ENCODE results near the gene NAT16. TPM values are rescaled to one million over a fixed set of nuclear protein-coding genes. Genes with fewer than 3 reads are reported as not detected.
"Not testable (repeated sequence)": the region's sequence is repeated elsewhere in the genome, so short reads cannot be mapped to it uniquely, and the experiment has no call there.

Gene NAT16
- total and polyA plus RNA-seq, 9 donors = 0.12 TPM; not detected in 8

DNA sequence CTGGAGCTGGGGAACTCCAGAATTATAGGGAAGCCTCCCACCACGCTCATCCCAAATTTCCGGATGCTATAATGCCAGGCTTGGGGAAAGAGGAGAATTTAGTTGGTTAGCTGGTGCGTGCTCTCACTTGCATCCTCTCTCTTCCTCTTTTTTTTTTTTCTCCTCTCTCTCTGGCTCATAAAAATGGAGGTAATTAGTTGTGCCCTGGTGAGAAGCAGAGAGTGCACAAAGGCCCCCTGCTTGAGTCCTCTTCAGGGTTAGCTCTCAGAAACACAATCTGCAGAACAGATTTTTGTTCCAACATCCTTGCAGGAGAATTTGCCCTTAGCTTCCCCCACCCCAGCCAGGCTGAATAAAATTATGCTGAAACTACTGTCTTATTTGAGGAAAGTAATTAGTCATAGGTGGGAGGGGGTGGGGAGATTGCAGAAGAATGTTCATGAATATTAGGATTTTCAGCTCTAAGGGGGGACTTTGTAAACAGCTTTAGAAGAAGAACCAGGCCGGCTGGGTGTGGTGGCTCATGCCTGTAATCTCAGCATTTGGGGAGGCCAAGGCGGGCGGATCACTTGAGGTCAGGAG, 45.6 kb downstream of the NAT16 start:
- Histone ChIP-seq H3K36me3 (ENCODE audit: control insufficient read depth, insufficient read depth, low read length) (no peaks in the 10 kb centered on the region), H3K27me3 (ENCODE audit: control insufficient read depth, insufficient read depth, low read length) (peaks cover 6% of the 10 kb centered on the region), H3K4me1 (ENCODE audit: control insufficient read depth, insufficient read depth, low read length) (peaks cover 9% of the 10 kb centered on the region), H3K4me3 (ENCODE audit: low read length) (no peak overlapping the region), H3K9me3 (replicated peaks; ENCODE audit: control insufficient read depth, low read depth, low read length) (no peaks in the 10 kb centered on the region), H3K27ac (ENCODE audit: low read length) (no peak overlapping the region)
- no peak for DNase-seq
- no CpG with 5 or more reads among the region's 6 CpGs for WGBS (ENCODE audit: insufficient coverage)

DNA sequence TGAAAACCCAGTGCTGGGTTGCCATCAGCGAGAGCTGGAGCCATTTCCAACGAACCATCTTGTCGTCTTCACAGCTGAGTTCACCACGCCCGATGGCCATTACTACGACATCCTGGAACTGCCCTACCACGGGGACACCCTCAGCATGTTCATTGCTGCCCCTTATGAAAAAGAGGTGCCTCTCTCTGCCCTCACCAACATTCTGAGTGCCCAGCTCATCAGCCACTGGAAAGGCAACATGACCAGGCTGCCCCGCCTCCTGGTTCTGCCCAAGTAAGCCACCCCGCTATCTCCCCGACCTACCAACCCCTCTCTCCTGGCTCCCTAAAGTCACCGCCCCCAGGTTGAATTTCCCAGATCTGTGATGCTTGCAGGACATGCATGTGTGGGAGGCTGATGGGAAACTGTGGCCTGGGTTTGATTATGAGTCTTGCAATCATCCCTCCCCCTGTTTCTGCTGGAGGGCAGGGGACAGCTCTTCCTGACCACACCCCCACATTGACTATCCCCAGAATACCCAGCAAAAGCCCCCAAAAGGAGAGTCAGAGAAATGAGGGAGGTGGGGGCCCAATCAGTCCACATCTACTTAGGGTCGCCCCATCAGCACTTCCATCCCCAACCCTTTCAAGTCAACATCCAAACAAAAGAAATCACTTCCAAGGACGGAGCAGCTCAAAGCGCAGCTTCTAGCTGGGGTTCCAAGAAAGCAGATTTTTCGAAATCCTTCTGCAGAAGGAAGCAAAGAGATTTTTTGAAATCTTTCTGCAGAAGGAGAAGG, 46.3 kb downstream of the NAT16 start:
- H3K27ac ChIP-seq (ENCODE audit: low read length) = no peak overlapping the region
- H3K36me3 ChIP-seq (ENCODE audit: control insufficient read depth, insufficient read depth, low read length) = no peaks in the 10 kb centered on the region
- peaks cover 9% of the 10 kb centered on the region for H3K4me1 ChIP-seq (ENCODE audit: control insufficient read depth, insufficient read depth, low read length)
- H3K27me3 ChIP-seq (ENCODE audit: control insufficient read depth, insufficient read depth, low read length) = peaks cover 6% of the 10 kb centered on the region
- no peaks in the 10 kb centered on the region for H3K9me3 ChIP-seq (replicated peaks; ENCODE audit: control insufficient read depth, low read depth, low read length)
- DNase-seq = no peak
- H3K4me3 ChIP-seq (ENCODE audit: low read length) = no peak overlapping the region
- 68% methylated on average over 10 of the region's 15 CpGs for WGBS (ENCODE audit: insufficient coverage)

DNA sequence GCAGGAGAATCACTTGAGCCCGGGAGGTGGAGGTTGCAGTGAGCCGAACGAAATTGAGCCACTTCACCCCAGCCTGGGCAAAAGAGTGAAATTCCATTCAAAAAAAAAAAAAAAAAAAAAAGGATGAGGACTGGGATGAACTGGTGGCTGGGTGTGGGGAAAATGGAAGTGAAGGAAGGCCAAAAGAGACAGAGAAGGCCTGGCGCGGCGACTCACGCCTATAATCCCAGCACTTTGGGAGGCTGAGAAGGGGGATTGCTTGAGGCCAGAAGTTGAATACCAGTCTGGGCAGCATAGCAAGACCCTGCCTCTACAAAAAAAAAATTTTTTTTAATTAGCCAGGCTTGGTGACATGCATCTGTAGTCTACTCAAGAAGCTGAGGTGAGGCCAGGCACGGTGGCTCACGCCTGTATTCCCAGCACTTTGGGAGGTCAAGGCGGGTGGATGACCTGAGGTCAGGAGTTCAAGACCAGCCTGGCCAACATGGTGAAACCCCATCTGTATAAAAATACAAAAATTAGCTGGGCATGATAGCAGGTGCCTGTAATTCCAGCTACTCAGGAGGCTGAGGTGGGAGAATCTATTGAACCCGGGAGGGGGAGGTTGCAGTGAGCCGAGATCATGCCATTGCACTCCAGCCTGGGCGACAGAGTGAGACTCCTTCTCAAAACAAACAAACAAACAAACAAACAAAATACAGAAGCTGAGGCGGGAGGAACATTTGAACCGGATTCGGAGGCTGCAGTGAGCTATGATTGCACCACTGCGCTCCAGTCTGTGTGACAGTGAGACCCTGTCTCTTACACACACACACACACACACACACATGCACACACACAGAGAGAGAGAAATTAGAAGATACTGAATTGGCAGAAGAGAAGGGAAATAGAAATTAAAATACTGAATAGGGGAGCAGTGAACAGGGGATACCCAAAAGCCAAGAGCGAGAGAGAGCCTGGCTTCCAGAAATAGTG, 47.2 kb downstream of the NAT16 start:
- H3K27ac ChIP-seq (ENCODE audit: low read length); H3K9me3 ChIP-seq (replicated peaks; ENCODE audit: control insufficient read depth, low read depth, low read length); H3K27me3 ChIP-seq (ENCODE audit: control insufficient read depth, insufficient read depth, low read length); H3K4me1 ChIP-seq (ENCODE audit: control insufficient read depth, insufficient read depth, low read length); DNase-seq; H3K4me3 ChIP-seq (ENCODE audit: low read length); H3K36me3 ChIP-seq (ENCODE audit: control insufficient read depth, insufficient read depth, low read length): not testable (repeated sequence)
- WGBS (ENCODE audit: insufficient coverage) = 78% methylated on average over 9 of the region's 18 CpGs

DNA sequence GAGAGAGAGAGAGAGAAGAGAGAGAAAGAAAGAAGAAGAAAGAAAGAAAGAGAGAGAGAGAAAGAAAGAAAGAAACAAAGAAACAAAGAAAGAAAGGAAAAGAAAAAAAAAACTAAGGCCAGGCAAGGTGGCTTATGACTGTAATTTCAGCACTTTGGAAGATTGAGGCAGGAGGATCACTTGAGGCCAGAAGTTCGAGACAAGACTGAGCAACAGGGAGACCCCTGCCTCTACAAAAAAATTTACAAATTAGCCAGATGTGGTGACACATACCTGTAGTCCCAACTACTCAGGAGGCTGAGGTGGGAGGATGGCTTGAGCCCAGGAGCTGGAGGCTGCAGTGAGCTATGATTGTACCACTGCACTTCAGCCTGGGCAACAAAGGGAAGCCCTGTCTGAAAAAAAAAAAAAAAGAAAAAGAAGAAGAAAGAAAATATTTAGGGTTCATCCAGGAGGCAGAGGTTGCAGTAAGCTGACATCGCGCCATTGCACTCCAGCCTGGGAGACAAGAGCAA, 50.4 kb downstream of the NAT16 start:
- WGBS (ENCODE audit: insufficient coverage) = no CpG with 5 or more reads among the region's 3 CpGs
- peaks cover 27% of the 10 kb centered on the region for H3K4me1 ChIP-seq (ENCODE audit: control insufficient read depth, insufficient read depth, low read length)
- peaks cover 5% of the 10 kb centered on the region for H3K27me3 ChIP-seq (ENCODE audit: control insufficient read depth, insufficient read depth, low read length)
- no peak overlapping the region for H3K27ac ChIP-seq (ENCODE audit: low read length)
- no peaks in the 10 kb centered on the region for H3K36me3 ChIP-seq (ENCODE audit: control insufficient read depth, insufficient read depth, low read length)
- no peak for DNase-seq
- H3K9me3 ChIP-seq (replicated peaks; ENCODE audit: control insufficient read depth, low read depth, low read length) = no peaks in the 10 kb centered on the region
- H3K4me3 ChIP-seq (ENCODE audit: low read length) = no peak overlapping the region

DNA sequence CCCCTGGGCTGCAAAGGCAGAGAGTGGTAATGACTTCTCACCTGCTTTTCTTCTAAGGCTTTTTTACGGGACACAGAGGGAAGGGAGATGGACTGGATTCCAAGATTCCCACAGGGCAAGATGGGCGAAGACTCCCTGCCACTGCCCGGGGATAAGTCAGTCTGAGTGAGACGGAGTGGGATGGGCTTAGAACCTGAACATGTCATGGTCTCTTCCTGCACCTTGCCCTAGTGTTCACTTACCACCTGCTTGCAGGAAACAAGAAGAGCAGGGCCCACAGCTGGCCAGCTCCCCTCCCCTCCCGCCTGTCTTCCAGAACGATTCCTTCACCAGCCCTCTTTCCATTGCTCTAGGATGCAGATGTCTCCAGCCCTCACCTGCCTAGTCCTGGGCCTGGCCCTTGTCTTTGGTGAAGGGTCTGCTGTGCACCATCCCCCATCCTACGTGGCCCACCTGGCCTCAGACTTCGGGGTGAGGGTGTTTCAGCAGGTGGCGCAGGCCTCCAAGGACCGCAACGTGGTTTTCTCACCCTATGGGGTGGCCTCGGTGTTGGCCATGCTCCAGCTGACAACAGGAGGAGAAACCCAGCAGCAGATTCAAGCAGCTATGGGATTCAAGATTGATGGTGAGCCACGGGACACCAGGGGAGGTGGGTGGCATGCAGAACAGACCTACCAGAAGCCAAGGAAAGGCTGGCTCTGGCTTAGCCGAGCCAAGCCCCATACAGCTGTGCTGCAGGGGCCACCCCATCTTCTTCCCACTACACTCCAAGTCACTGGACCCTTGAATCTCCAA, 51.9 kb downstream of the NAT16 start:
- H3K27me3 ChIP-seq (ENCODE audit: control insufficient read depth, insufficient read depth, low read length) = peaks cover 2% of the 10 kb centered on the region
- DNase-seq = no peak
- no peaks in the 10 kb centered on the region for H3K36me3 ChIP-seq (ENCODE audit: control insufficient read depth, insufficient read depth, low read length)
- peaks cover 34% of the 10 kb centered on the region for H3K4me1 ChIP-seq (ENCODE audit: control insufficient read depth, insufficient read depth, low read length)
- 56% methylated on average over 10 of the region's 14 CpGs for WGBS (ENCODE audit: insufficient coverage)
- H3K9me3 ChIP-seq (replicated peaks; ENCODE audit: control insufficient read depth, low read depth, low read length) = no peaks in the 10 kb centered on the region
- no peak overlapping the region for H3K4me3 ChIP-seq (ENCODE audit: low read length)
- H3K27ac ChIP-seq (ENCODE audit: low read length) = no peak overlapping the region

DNA sequence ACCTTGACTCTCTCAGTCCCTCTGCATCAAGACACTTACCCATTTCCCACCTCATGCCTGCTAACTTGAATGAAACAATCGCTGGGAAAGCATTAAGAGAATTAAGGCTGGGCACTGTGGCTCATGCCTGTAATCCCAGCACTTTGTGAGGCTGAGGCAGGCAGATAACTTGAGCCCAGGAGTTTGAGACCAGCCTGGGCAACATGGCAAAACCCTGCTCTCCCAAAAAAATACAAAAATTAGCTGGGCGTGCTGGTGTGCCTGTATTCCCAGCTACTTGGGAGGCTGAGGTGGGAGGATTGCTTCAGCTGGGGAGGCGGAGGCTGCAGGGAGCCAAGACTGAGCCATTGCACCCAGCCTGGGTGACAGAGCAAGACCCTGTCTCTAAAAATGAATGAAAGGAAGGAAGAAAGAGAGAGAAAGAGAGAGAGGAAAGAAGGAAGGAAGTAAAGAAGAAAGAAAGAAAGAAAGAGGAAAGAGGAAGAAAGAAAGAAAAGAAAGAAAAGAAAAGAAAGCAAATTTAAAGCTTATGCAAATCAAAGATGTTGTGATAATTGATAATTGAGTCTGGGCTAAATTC, 52.5 kb downstream of the NAT16 start:
- Histone ChIP-seq H3K4me1 (ENCODE audit: control insufficient read depth, insufficient read depth, low read length) (peaks cover 41% of the 10 kb centered on the region), H3K9me3 (replicated peaks; ENCODE audit: control insufficient read depth, low read depth, low read length) (no peaks in the 10 kb centered on the region), H3K27me3 (ENCODE audit: control insufficient read depth, insufficient read depth, low read length) (peaks cover 2% of the 10 kb centered on the region), H3K4me3 (ENCODE audit: low read length) (peak overlapping the region; percentile 26), H3K27ac (ENCODE audit: low read length) (peak overlapping the region; percentile 81), H3K36me3 (ENCODE audit: control insufficient read depth, insufficient read depth, low read length) (no peaks in the 10 kb centered on the region)
- DNase-seq = no peak
- 60% methylated on average over 2 of the region's 3 CpGs for WGBS (ENCODE audit: insufficient coverage)

DNA sequence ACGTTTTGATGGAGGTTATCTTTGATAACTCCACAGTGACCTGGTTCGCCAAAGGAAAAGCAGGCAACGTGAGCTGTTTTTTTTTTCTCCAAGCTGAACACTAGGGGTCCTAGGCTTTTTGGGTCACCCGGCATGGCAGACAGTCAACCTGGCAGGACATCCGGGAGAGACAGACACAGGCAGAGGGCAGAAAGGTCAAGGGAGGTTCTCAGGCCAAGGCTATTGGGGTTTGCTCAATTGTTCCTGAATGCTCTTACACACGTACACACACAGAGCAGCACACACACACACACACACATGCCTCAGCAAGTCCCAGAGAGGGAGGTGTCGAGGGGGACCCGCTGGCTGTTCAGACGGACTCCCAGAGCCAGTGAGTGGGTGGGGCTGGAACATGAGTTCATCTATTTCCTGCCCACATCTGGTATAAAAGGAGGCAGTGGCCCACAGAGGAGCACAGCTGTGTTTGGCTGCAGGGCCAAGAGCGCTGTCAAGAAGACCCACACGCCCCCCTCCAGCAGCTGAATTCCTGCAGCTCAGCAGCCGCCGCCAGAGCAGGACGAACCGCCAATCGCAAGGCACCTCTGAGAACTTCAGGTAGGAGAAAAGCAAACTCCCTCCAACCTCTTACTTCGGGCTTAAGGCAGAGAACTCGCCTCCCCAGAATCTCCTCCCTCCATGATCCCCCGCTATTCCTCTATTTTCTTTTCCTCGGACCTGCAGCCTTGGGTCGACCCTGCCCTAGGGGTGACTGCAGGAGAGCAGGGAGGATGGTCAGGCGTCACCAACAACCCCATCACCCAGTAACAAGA, 53.2 kb downstream of the NAT16 start, which contains the start of gene SERPINE1:
TSS of gene SERPINE1 (plus strand) at position 454 of the 809 bp plus-strand sequence. CDS start 1,290 bp downstream, outside the sequence.
- peak within 1 kb of the TSS; percentile 26 for H3K4me3 ChIP-seq (ENCODE audit: low read length)
- peaks cover 48% of the 10 kb centered on the region for H3K4me1 ChIP-seq (ENCODE audit: control insufficient read depth, insufficient read depth, low read length)
- peaks cover 2% of the 10 kb centered on the region for H3K27me3 ChIP-seq (ENCODE audit: control insufficient read depth, insufficient read depth, low read length)
- H3K36me3 ChIP-seq (ENCODE audit: control insufficient read depth, insufficient read depth, low read length) = no peaks in the 10 kb centered on the region
- peak; percentile 98 for DNase-seq
- no peaks in the 10 kb centered on the region for H3K9me3 ChIP-seq (replicated peaks; ENCODE audit: control insufficient read depth, low read depth, low read length)
- WGBS (ENCODE audit: insufficient coverage) = 6% methylated on average over 5 of the region's 22 CpGs
- H3K27ac ChIP-seq (ENCODE audit: low read length) = peak within 1 kb of the TSS; percentile 81

DNA sequence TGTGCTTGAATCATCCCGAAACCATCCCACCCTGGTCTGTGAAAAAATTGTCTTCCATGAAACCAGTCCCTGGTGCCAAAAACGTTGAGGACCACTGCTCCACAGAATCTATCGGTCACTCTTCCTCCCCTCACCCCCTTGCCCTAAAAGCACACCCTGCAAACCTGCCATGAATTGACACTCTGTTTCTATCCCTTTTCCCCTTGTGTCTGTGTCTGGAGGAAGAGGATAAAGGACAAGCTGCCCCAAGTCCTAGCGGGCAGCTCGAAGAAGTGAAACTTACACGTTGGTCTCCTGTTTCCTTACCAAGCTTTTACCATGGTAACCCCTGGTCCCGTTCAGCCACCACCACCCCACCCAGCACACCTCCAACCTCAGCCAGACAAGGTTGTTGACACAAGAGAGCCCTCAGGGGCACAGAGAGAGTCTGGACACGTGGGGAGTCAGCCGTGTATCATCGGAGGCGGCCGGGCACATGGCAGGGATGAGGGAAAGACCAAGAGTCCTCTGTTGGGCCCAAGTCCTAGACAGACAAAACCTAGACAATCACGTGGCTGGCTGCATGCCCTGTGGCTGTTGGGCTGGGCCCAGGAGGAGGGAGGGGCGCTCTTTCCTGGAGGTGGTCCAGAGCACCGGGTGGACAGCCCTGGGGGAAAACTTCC, 54.0 kb downstream of the NAT16 start:
- H3K4me3 ChIP-seq (ENCODE audit: low read length) = no peak overlapping the region
- H3K9me3 ChIP-seq (replicated peaks; ENCODE audit: control insufficient read depth, low read depth, low read length) = no peaks in the 10 kb centered on the region
- 19% methylated on average over 12 of the region's 15 CpGs for WGBS (ENCODE audit: insufficient coverage)
- DNase-seq = peak; percentile 77
- peaks cover 55% of the 10 kb centered on the region for H3K4me1 ChIP-seq (ENCODE audit: control insufficient read depth, insufficient read depth, low read length)
- peaks cover 2% of the 10 kb centered on the region for H3K27me3 ChIP-seq (ENCODE audit: control insufficient read depth, insufficient read depth, low read length)
- H3K36me3 ChIP-seq (ENCODE audit: control insufficient read depth, insufficient read depth, low read length) = no peaks in the 10 kb centered on the region
- peak overlapping the region; percentile 81 for H3K27ac ChIP-seq (ENCODE audit: low read length)

Measured in muscle of leg (tissue), 11 donors.